ENCODE results near the gene CD300LB.
"Not testable (repeated sequence)": the region's sequence is repeated elsewhere in the genome, so short reads cannot be mapped to it uniquely, and the experiment has no call there.

DNA sequence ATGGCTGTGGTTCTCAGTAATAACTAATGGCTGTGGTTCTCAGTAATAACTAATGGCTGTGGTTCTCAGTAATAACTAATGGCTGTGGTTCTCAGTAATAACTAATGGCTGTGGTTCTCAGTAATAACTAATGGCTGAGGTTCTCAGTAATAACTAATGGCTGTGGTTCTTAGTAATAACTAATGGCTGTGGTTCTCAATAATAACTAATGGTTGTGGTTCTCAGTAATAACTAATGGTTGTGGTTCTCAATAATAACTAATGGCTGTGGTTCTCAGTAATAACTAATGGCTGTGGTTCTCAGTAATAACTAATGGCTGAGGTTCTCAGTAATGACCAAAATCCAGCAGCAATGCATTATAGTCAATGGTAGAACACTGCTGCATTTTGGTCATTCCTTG is 42.4 kb upstream of the CD300LB start:
- TF ChIP-seq EZH2 (IDR thresholded peaks at IDR 0.05; ENCODE audit: insufficient read depth, poor library complexity, severe bottlenecking); EZH2phosphoT487 (IDR thresholded peaks at IDR 0.05; ENCODE audit: insufficient read depth, low read depth): not testable (repeated sequence)
